Hepatocyte (in vitro differentiated cells): Measurements from ENCODE around the gene IFI35.

Experiments used
- EZH2 ChIP-seq: fragments of 200-600 bp; sonication (generic); IDR thresholded peaks from 2 replicates; pipeline ENCODE4 v1.6.1; 2016; ENCODE audit warnings: antibody characterized with exemption, mild to moderate bottlenecking, borderline replicate concordance
- TF ChIP-seq, protein P1 (sequence below): fragments of 200-600 bp; sonication (generic); IDR thresholded peaks from 2 replicates; pipeline ENCODE4 v1.5.1; 2016; ENCODE audit warnings: antibody characterized with exemption, mild to moderate bottlenecking; ENCODE audit not compliant: poor library complexity

- TF ChIP-seq, protein P1, sequence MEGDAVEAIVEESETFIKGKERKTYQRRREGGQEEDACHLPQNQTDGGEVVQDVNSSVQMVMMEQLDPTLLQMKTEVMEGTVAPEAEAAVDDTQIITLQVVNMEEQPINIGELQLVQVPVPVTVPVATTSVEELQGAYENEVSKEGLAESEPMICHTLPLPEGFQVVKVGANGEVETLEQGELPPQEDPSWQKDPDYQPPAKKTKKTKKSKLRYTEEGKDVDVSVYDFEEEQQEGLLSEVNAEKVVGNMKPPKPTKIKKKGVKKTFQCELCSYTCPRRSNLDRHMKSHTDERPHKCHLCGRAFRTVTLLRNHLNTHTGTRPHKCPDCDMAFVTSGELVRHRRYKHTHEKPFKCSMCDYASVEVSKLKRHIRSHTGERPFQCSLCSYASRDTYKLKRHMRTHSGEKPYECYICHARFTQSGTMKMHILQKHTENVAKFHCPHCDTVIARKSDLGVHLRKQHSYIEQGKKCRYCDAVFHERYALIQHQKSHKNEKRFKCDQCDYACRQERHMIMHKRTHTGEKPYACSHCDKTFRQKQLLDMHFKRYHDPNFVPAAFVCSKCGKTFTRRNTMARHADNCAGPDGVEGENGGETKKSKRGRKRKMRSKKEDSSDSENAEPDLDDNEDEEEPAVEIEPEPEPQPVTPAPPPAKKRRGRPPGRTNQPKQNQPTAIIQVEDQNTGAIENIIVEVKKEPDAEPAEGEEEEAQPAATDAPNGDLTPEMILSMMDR = no peak
- TF ChIP-seq EZH2 = no peak
These were observed 45.4 kb downstream of the IFI35 start for GRCh38 chr17:43051969-43052368.
